GM12878 (cell line): ENCODE data around the gene ADAMTS17. TPM values are rescaled to one million over a fixed set of nuclear protein-coding genes. Genes with fewer than 3 reads are reported as not detected.

ENCODE experiments used
- ATAC-seq: fragments of 200-7000 bp; cut with Tn5 transposase; 3 replicates; pipeline ENCODE4 v1.9.1; 2020; ENCODE audit warnings: mild to moderate bottlenecking, moderate library complexity
- BruUV-seq: library from RNA; stranded (reverse); fragments of 400-500 nt; replicated peaks from 2 replicates; lab custom pipeline; 2021; lab: Mats Ljungman, UMichigan
- CTCF ChIA-PET: fragments of 300-600 bp; sonication (Branson Sonifier 250); formaldehyde crosslinking; extraction: SDS; loops from one replicate; lab custom pipeline; 2021; ENCODE audit warnings: inconsistent platforms; lab: Yijun Ruan, JAX
- POLR2A ChIA-PET: fragments of 350-600 bp; formaldehyde crosslinking; extraction: SDS; loops from one replicate; lab custom pipeline; 2021; ENCODE audit warnings: inconsistent platforms; lab: Charles Lee
- RAD21 ChIA-PET: fragments of 300-600 bp; sonication (Branson Sonifier 250); formaldehyde crosslinking; loops from one replicate; lab custom pipeline; 2023; ENCODE audit warnings: antibody characterized with exemption; ENCODE audit not compliant: unreplicated experiment; lab: Charles Lee
- SMC1A ChIA-PET: fragments of 300-600 bp; sonication (Branson Sonifier 250); formaldehyde crosslinking; loops from one replicate; lab custom pipeline; 2023; ENCODE audit not compliant: unreplicated experiment, uncharacterized antibody; lab: Charles Lee
- DNase-seq: peaks from one replicate; pipeline ENCODE4 v3.0.0-alpha.2; 2011; ENCODE audit warnings: low read depth, low spot score
- FAIRE-seq: peaks from 3 replicates; lab custom pipeline; 2011; peaks lifted over from hg19 to GRCh38; lab: Jason Lieb, UNC
- H2AFZ ChIP-seq: 2 replicates; pipeline ENCODE4 v1.6.0; 2011; ENCODE audit warnings: low read depth, low read length, control low read depth; ENCODE audit not compliant: control insufficient read depth
- H3K27ac ChIP-seq: 2 replicates; pipeline ENCODE4 v1.5.1; 2011; ENCODE audit warnings: control low read depth; ENCODE audit not compliant: control insufficient read depth, insufficient read depth
- H3K27me3 ChIP-seq, 2 experiments: replicated peaks in 1 of 2; 2 replicates each; pipeline versions ENCODE4 v1.6.0 to v1.6.1; 2011; ENCODE audit warnings: low read length in 1 of 2; ENCODE audit not compliant: control insufficient read depth in 2 of 2, insufficient read depth in 2 of 2
- H3K36me3 ChIP-seq, 2 experiments: 2 replicates each; pipeline ENCODE4 v1.5.1; 2011; ENCODE audit warnings: low read length in 1 of 2; ENCODE audit not compliant: control insufficient read depth in 2 of 2, insufficient read depth in 2 of 2
- H3K4me1 ChIP-seq: 2 replicates; pipeline ENCODE4 v1.6.1; 2011; ENCODE audit warnings: mild to moderate bottlenecking, low read length, moderate library complexity, mixed read lengths; ENCODE audit not compliant: control insufficient read depth, insufficient read depth
- H3K4me2 ChIP-seq: 2 replicates; pipeline ENCODE4 v1.6.0; 2011; ENCODE audit warnings: control low read depth; ENCODE audit not compliant: control insufficient read depth, insufficient read depth
- H3K4me3 ChIP-seq: fragments of 200-600 bp; sonication (generic); 2 replicates; pipeline ENCODE4 v1.5.1; 2016
- H3K79me2 ChIP-seq: 2 replicates; pipeline ENCODE4 v1.6.0; 2011; ENCODE audit warnings: low read length; ENCODE audit not compliant: control insufficient read depth, insufficient read depth
- H3K9ac ChIP-seq: 2 replicates; pipeline ENCODE4 v1.8.0; 2011; ENCODE audit warnings: low read length, control low read depth, mixed read lengths; ENCODE audit not compliant: control insufficient read depth, insufficient read depth
- H3K9me3 ChIP-seq: replicated peaks from 3 replicates; pipeline ENCODE4 v1.5.1; 2011; ENCODE audit warnings: mild to moderate bottlenecking, low read length; ENCODE audit not compliant: control insufficient read depth, insufficient read depth
- H4K20me1 ChIP-seq: 2 replicates; pipeline ENCODE4 v1.6.0; 2011; ENCODE audit not compliant: control insufficient read depth, insufficient read depth
- ATF7 ChIP-seq: fragments of 450-650 bp; IDR thresholded peaks from 2 replicates; pipeline ENCODE4 v1.6.1; 2016; ENCODE audit warnings: low read depth, mild to moderate bottlenecking
- CREB1 ChIP-seq: IDR thresholded peaks from 2 replicates; pipeline ENCODE4 v1.6.1; 2012; ENCODE audit warnings: low read depth, mild to moderate bottlenecking, inconsistent platforms
- ETV6 ChIP-seq, 2 experiments: fragments of 450-650 bp in 1 of 2; IDR thresholded peaks in 1 of 2; conservative IDR thresholded peaks in 1 of 2; 2 replicates each; pipeline ENCODE4 v1.6.1; 2014; ENCODE audit warnings: antibody characterized with exemption in 1 of 2, borderline replicate concordance in 1 of 2, low read depth in 1 of 2, mild to moderate bottlenecking in 1 of 2, moderate library complexity in 1 of 2
- EZH2 ChIP-seq: IDR thresholded peaks from 2 replicates; pipeline ENCODE4 v1.6.1; 2012; ENCODE audit warnings: low read depth, mild to moderate bottlenecking, control low read depth, inconsistent platforms, low read length, borderline replicate concordance; ENCODE audit not compliant: control insufficient read depth
- FOXM1 ChIP-seq: IDR thresholded peaks from 2 replicates; pipeline ENCODE4 v1.6.1; 2012; ENCODE audit warnings: low read depth, mild to moderate bottlenecking, inconsistent platforms, low read length, moderate library complexity
- IKZF1 ChIP-seq: fragments of 450-650 bp; conservative IDR thresholded peaks from 2 replicates; pipeline ENCODE4 v1.6.1; 2017; ENCODE audit warnings: antibody characterized with exemption, mild to moderate bottlenecking
- JUNB ChIP-seq: IDR thresholded peaks from 2 replicates; pipeline ENCODE4 v1.6.1; 2016; ENCODE audit warnings: antibody characterized with exemption, mild to moderate bottlenecking
- NBN ChIP-seq: fragments of 450-650 bp; IDR thresholded peaks from 2 replicates; pipeline ENCODE4 v1.6.1; 2016
- NKRF ChIP-seq: fragments of 450-650 bp; conservative IDR thresholded peaks from 2 replicates; pipeline ENCODE4 v1.6.1; 2017; ENCODE audit warnings: mild to moderate bottlenecking, moderate library complexity
- NR2F1 ChIP-seq: fragments of 450-650 bp; conservative IDR thresholded peaks from 2 replicates; pipeline ENCODE4 v1.6.1; 2017; ENCODE audit warnings: mild to moderate bottlenecking
- PAX5 ChIP-seq: IDR thresholded peaks from 2 replicates; pipeline ENCODE4 v1.6.1; 2011; ENCODE audit warnings: low read depth, low read length, borderline replicate concordance
- RELA ChIP-seq: fragments of 450-650 bp; IDR thresholded peaks from 2 replicates; pipeline ENCODE4 v1.8.0; 2014; ENCODE audit warnings: borderline replicate concordance; ENCODE audit not compliant: partially characterized antibody
- RELB ChIP-seq: fragments of 450-650 bp; IDR thresholded peaks from 2 replicates; pipeline ENCODE4 v1.6.1; 2017; ENCODE audit warnings: low read depth, mild to moderate bottlenecking, moderate library complexity
- RFX5 ChIP-seq: IDR thresholded peaks from 2 replicates; pipeline ENCODE4 v1.6.1; 2011; ENCODE audit warnings: low read depth, low read length, improper control_type of control experiment
- SMARCA5 ChIP-seq: fragments of 450-650 bp; IDR thresholded peaks from 2 replicates; pipeline ENCODE4 v1.6.1; 2017; ENCODE audit warnings: mild to moderate bottlenecking
- SUPT20H ChIP-seq: IDR thresholded peaks from 2 replicates; pipeline ENCODE4 v1.6.1; 2011; ENCODE audit warnings: low read depth, mild to moderate bottlenecking, low read length, moderate library complexity, borderline replicate concordance; ENCODE audit not compliant: control insufficient read depth
- ZNF24 ChIP-seq: fragments of 450-650 bp; IDR thresholded peaks from 2 replicates; pipeline ENCODE4 v1.6.1; 2017; ENCODE audit warnings: antibody characterized with exemption, mild to moderate bottlenecking
- WGBS: methylation state at CpG from one replicate; pipeline ENCODE4 v1.1.6; 2016; ENCODE audit warnings: low lambda C conversion rate; ENCODE audit not compliant: insufficient replicate concordance, insufficient coverage; ENCODE audit errors: missing lambda C conversion rate; 5-methylcytosine and 5-hydroxymethylcytosine counted together
- in situ Hi-C: fragments of 300-500 bp; cut with MboI; formaldehyde crosslinking; loops from 9 replicates; pipeline ENCODE4 v1.14.3; 2018; ENCODE audit warnings: mixed read lengths
- intact Hi-C: fragments of 100-400 bp; cut with micrococcal nuclease; formaldehyde crosslinking; loops from one replicate; pipeline ENCODE4 v1.14.2; 2022; ENCODE audit not compliant: unreplicated experiment
- polyA plus RNA-seq, 11 experiments: library from polyadenylated mRNA; depleted of rRNA in 4 of 11; unstranded in 6 of 11; stranded (reverse) in 5 of 11; fragments of >200 nt; fragmentation: Nextera tagmentation in 4 of 11; fragmentation: Illumina TruSeq in 1 of 11; extraction: Ambion mirVana in 4 of 11; extraction: Trizol in 1 of 11; gene quantifications; 1 replicate in 1 of 11; 2 replicates in 10 of 11; pipeline versions ENCODE4 v1.2.1 to v1.2.3, GENCODE V29; 2011 to 2016; ENCODE audit warnings: inconsistent platforms in 2 of 11, missing spikeins in 2 of 11, low read depth in 1 of 11
- total RNA-seq, 4 experiments: library from RNA; depleted of rRNA in 3 of 4; stranded (reverse); fragments of >200 nt in 3 of 4; fragmentation: Illumina TruSeq in 1 of 4; extraction: Trizol in 1 of 4; gene quantifications; 2 replicates each; pipeline versions ENCODE4 v1.2.1 to v1.2.3, GENCODE V29; 2013 to 2021
- TF ChIP-seq, protein P1 (sequence below), 3 experiments: IDR thresholded peaks in 2 of 3; conservative IDR thresholded peaks in 1 of 3; 2 replicates each; pipeline ENCODE4 v1.5.1; 2011; ENCODE audit warnings: low read depth in 3 of 3, low read length in 3 of 3, mild to moderate bottlenecking in 3 of 3, control low read depth in 2 of 3, moderate library complexity in 2 of 3, inconsistent platforms in 1 of 3, mixed read lengths in 1 of 3; ENCODE audit not compliant: control insufficient read depth in 2 of 3, insufficient read depth in 1 of 3; ENCODE audit errors: extremely low read depth in 1 of 3

The ADAMTS17 gene
- total and polyA plus RNA-seq, 10 of the 15 experiments (the other 5 are each of a cell fraction or from before 2014, with no cell fraction given), result 0.04 to 0.50 (median 0.10) TPM; not detected in 4

DNA sequence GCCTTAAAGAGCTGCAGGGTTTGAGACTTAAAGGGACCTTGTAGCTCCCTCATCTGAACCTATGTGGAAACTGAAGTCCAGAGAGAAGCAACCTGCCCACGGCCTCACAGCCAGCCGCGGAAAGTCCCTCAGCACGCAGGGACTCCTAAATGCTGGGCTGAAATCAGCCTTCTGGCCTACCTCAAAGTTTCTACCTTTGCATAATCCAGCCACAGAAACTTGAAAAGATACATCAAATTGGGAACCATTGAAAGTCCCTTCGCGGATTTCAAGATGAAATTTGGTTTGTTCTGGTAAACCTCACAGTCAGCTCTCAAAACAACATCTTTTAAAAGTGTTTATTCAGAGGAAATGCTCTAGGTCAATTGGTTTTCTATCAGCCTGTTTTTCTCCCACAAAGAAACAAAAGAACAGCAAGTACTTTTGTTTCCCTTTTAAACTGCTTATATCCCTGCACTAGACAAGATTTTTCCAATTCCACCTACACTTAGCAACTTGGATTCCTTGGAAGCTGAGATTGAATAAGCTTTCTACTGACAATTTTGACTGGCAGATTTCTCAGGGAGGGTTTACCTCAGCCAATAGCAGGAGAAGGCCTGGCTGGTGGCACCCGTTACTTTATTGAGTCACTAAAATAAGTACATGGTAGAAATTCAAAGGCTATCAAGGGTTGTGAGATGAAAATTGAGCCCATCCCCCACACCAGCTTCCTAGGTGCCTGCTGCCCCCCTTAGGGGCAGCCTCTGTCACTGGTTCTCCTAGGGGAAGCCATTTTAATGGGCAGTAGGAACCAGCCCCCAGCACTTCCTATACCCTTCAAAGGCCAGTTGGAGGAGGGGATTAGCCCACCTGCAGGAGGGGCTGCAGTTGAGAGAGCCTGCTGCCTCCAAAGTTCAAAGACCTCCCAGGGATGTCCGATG is 171.2 kb downstream of the ADAMTS17 start:
- CTCF ChIA-PET, result interaction anchor here (0.6 kb wide), 1 partner anchor 241 kb away, joined by 3 read pairs; no protein-coding TSS in a partner anchor
- RAD21 ChIA-PET, result interaction anchor here (1.2 kb wide), 1 partner anchor 210 kb away, joined by 3 read pairs; no protein-coding TSS in a partner anchor
- in situ Hi-C loops, result no loop called here
- TF ChIP-seq RELB (peak; percentile 86), ZNF24 (no peak), NBN (no peak), FOXM1 (peak; percentile 50; the same call in 1 of the 2 replicates), NKRF (no peak), SUPT20H (no peak), CREB1 (0 out of 2 replicates have a peak, but pooled peaks have one; percentile 18), NR2F1 (peak; percentile 41; the same call in 1 of the 2 replicates), RFX5 (no peak), JUNB (no peak), ATF7 (peak; percentile 14; the same call in 1 of the 2 replicates), RELA (peak; percentile 62), EZH2 (no peak), SMARCA5 (no peak), ETV6 (conservative IDR thresholded peaks at IDR 0.05 in 1 of 2, IDR thresholded peaks at IDR 0.05 in 1 of 2; ENCODE audit: borderline replicate concordance in 1 of 2, low read depth in 1 of 2) (no peak), IKZF1 (peak; percentile 41; the same call in 1 of the 2 replicates), PAX5 (peak; percentile 69; the same call in 1 of the 2 replicates)
- TF ChIP-seq, protein P1, sequence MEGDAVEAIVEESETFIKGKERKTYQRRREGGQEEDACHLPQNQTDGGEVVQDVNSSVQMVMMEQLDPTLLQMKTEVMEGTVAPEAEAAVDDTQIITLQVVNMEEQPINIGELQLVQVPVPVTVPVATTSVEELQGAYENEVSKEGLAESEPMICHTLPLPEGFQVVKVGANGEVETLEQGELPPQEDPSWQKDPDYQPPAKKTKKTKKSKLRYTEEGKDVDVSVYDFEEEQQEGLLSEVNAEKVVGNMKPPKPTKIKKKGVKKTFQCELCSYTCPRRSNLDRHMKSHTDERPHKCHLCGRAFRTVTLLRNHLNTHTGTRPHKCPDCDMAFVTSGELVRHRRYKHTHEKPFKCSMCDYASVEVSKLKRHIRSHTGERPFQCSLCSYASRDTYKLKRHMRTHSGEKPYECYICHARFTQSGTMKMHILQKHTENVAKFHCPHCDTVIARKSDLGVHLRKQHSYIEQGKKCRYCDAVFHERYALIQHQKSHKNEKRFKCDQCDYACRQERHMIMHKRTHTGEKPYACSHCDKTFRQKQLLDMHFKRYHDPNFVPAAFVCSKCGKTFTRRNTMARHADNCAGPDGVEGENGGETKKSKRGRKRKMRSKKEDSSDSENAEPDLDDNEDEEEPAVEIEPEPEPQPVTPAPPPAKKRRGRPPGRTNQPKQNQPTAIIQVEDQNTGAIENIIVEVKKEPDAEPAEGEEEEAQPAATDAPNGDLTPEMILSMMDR (IDR thresholded peaks at IDR 0.05 in 2 of 3, conservative IDR thresholded peaks at IDR 0.05 in 1 of 3; ENCODE audit: control insufficient read depth in 2 of 3, extremely low read depth in 1 of 3, insufficient read depth in 1 of 3, low read depth in 3 of 3, low read length in 3 of 3), result peak in 1 of 3 experiments; percentile 9; a peak in 1 of 6 replicates

More for the DNA sequence above, 171.2 kb downstream of the ADAMTS17 start:
- ATAC-seq, result peak; percentile 92
- intact Hi-C loops, result no loop called here
- Histone ChIP-seq H2AFZ (no peak overlapping the region), H3K4me1 (peaks cover 19% of the 10 kb centered on the region), H3K4me2 (peak overlapping the region; percentile 60), H3K9ac (no peak overlapping the region), H3K9me3 (peaks cover 29% of the 10 kb centered on the region), H3K27me3 (no peaks in the 10 kb centered on the region), H4K20me1 (no peaks in the 10 kb centered on the region), H3K36me3 (no peaks in the 10 kb centered on the region), H3K4me3 (no peak overlapping the region), H3K27ac (peak overlapping the region; percentile 62), H3K79me2 (no peaks in the 10 kb centered on the region)
- FAIRE-seq, result peak; percentile 98
- WGBS, result 4% methylated on average over 8 of the region's 8 CpGs
- BruUV-seq, result no TSS peak
- POLR2A ChIA-PET, result no interaction called here
- peak; percentile 89 for DNase-seq
- SMC1A ChIA-PET, result no interaction called here
